NCI-H2171 (cell line): ENCODE data around the gene LRP1B.
A peak's percentile ranks its signal among the peaks of the same experiment; 100 is the strongest.
"Not testable (repeated sequence)": the region's sequence is repeated elsewhere in the genome, so short reads cannot be mapped to it uniquely, and the experiment has no call there.

Experiments used
- DNase-seq: peaks from one replicate; lab custom pipeline; 2025; lab: John Stamatoyannopoulos, UW

LRP1B gene

DNA sequence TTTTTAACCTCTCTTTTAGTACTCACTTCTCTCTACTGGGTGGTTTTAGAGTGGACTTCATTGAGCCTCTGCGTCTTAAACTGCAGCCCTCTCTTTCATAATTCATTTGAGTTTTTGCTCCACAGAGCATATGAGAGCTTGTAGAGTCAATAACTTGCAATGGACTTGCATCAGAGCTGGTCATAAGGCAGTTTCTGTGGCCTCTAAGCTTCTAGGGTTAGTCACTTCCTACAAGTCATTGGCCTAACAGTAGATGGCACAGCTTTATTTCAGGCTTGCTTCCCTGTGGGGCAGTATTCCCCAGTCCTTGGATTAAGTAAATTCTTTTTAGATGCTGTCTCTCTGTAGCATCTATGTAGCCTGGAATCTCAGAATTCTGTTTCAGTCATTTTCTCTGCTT lies 1435.7 kb downstream of the LRP1B start:
- DNase-seq, result no peak

DNA sequence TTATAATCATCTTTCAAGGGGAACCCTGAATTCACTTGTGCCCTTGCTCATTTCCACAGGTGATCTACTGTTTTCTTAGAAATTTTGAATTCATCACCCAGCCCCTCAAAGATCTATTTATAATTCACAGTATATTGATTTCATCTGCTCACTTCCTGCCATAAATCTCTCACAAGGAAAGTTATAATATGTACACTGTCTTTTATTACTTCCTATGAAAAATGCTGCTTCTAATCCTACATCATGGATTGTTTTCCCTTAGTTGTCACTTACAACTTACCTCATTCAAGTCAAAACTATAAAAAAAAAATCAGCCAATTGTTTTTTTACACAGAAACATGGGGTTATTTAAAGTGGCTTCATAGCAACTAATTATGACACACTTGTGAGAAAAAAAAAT lies 1443.0 kb downstream of the LRP1B start:
- no peak for DNase-seq

DNA sequence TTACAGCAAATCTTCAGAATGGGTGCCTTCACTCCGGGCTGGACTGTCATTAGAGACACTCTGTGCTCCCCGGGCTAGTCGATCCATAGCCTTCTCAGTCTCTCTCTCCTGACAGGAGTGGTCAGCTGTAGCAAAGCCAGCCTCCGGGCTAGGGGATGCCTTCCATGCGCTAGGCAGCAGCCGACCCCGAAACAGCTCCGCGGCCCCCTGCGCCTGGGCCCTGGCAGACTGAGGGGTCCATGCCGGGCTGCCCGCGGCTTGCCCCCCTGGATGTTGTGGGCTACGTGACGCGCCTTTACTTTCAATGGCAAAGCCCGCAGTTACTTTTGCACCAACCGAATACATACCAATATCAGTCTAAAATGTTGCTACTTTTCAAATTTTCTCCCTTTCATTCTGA lies 1447.2 kb downstream of the LRP1B start:
- no peak for DNase-seq

DNA sequence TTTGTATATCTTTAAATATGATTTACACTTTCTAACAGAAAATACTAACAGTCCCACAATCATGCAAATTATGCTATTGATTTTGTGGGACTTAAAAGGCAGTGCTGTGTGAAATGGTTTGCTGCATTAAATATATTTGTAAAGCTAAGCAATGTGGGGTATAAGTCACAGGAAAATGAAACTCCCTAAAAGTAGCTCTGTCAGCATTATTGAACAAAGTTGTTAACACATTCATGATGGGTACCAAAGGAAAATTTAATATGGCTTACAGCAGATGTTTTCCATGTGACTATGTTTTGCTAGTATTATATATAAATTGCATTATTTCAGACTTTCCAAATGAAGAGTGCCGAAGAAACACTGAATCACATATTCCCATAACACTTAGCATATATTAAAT lies 1450.0 kb downstream of the LRP1B start:
- no peak for DNase-seq

DNA sequence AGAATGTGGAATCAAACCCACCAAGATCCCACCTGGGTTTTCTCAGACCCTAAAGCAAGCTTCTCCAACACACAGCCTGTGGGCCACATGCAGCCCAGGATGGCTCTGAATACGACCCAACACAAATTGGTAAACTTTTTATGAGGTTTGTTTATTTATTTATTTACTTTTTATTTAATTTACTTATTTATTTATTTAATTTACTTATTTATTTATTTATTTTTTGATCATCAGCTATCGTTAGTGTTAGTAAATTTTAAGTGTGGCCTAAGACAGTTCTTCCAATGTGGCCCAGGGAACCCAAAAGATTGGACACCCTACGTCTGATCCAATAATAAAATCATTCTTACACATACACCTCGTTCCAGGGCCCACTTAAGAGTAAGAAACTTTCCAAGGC lies 1451.1 kb downstream of the LRP1B start:
- DNase-seq, result no peak

DNA sequence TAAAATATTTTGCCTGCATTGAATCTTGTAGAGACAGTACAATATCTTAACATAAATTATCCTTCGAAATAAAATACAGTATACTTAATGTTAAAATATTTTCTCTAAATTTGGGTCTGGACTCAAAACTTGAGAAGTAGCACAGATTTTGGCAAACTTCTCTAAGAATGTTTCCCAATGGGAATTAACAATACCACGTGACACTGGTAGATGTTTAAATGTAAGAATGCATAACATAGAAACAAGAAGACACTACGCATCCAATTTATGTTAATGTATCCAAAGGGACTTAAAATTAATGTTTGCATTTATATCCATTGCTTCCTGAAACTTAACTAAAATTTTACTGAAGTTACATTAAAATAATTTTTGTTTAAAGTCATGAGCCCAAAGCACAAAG lies 1460.9 kb downstream of the LRP1B start:
- no peak for DNase-seq

DNA sequence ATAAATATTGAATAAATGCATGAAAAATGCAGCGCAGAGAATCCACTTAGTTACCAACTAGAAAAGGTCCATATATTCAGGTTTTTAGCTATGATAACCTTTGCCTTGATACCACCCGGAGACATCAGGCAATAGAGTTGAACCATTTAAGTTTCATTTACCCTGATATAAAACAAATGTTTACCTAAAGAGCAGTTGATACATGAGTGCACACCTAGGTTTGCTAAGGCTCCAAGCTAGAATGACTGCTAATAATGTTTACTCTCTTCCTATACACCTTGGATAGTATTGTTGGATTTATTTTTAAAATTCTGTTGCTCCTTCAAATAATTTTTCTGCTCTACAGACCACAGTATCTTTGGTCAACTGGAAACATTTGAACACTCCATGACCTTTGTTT lies 1463.6 kb downstream of the LRP1B start:
- DNase-seq, result no peak

DNA sequence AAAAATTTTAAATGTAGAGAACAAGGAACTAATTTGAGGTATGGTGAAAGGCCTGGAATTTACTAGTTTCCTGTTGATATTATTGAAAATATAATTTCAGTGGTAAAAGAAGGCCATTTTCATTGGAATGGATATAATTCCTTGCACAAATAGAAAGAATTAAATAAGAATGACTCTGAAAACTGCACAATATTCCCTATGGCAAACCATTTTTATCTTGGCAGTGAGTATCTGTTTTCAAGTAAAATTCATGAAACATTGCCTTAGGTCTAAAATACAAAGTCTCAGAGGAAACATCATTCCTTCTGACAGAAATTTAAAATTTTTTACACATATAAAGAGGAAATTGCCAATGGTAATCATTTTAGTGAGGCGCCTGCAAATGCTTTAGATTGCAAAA lies 1468.3 kb downstream of the LRP1B start:
- DNase-seq, result no peak

DNA sequence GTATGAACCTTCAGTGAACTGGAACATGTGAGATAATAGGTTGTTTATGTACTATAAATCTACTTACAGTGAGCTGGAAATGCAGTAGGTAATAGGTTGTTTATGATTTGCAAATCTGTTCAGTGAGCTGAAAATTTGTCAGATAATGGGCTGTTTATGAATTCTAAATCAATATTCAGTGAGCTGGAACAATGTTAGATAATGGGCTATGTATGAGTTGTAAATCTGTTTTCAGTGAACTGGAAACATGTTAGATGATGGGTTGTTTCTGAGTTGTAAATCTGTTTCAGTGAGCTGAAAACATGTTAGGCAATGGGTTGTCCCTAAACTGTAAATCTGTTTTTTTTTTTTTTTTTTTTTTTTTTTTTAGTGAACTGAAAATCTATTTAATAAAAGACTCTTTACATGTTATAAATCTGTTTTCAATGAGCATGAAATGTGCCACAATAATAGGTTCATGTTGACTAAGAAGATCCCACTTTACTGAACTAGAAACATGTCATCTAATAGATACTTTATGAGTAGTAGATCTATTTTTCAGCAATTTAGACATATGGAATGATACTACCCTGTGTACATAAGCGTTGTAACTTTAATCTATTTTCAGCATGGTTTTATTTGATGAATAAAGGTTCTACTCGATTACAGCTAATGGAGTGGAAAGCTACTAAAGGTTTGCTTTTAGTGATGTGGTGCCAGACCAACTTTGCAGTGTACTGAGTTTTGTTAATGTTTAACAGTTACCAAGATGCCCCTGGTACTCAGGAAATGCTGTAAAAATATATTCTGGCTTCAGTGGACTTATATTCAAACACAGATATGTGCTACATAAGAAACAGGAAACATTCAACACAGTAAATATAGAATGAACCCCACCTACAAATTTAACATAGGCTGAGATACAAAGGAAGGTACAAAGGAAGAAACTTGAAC lies 1471.8 kb downstream of the LRP1B start:
- DNase-seq, result peak; percentile 85

DNA sequence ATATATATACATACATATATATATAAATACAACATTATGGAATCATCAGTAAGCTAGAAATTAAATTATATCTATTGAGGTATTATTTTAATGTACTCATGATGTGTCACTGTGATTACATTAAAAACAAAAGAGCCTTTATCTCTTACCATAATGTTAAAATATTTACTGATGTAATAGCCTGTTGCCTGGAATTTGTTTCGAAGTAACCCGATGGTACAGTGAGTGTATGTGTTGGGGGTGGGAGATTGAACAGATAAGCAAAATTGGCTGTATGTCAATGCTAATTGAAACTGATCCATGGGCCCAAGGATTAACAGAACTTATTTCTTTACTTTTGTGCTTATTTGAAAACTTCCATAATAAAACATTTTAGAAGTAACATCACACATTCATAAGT lies 1473.2 kb downstream of the LRP1B start:
- no peak for DNase-seq

DNA sequence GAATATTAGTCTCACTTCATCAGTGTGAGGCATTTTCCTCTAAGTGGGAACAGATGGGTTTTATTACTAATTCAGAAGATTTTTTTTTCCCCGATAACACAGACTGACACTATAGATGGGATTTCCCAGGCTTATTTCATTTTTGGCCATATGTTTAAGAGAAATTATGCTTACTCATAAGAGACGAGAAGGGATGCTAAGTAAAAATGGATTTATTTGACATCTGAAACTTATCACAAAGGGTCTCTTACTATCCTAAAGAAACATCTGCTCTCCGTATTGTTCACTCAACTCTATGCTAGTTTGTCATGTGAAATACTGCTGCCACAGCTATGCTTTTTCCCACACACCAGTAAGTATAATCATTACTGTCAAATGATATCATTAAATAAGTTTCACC lies 1476.3 kb downstream of the LRP1B start:
- peak; percentile 73 for DNase-seq

DNA sequence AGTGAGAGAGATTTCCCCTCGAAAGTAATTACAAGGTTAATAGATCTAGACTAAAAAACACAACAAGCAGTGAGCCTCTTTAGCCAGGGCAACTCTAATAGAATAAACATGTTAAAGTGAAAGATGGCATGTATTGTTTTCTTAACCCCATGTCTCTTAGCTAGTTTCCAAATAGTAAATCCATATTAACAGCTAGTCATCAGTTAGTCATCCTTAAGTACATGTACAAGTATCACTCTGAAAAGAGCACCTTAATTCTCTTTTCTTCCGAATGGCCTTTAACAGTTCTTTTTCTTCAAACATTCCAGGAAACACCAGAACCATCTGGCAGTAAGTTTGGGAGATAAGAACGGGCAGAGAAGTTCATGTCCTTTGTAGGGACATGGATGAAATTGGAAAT lies 1480.0 kb downstream of the LRP1B start:
- no peak for DNase-seq

DNA sequence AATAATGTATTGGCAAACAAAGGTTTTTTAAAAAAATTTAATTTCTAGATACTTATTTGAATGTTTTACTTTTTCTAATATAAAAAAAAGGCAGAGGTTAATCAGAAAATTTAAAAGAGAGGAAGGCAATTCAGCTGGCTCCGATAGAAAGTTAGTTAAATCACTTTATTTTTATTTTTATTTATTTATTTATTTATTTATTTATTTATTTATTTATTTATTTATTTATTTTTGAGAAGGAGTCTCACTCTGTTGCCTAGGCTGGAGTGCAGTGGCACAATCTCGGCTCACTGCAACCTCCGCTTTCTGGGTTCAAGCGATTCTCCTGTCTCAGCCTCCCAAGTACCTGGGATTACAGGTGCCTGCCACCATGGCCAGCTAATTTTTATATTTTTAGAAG lies 1480.7 kb downstream of the LRP1B start:
- DNase-seq, result not testable (repeated sequence)

DNA sequence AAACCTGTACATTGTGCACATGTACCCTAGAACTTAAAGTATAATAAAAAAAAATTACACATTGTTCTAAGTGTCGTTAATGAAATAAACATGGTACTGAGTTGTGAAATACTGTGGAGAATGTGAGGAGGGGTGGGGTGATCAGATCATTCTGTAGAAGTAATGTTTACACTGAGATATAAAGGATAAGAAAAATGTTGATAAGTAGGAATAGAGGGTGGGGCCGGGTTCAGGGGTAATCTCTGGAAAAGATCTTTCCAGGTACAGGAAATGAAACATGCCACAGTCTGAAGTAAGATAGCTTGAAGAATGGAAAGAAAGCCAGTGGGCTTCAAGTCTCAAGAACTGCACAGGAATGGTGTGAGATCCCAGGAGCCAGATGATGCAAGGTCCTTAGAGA lies 1482.4 kb downstream of the LRP1B start:
- no peak for DNase-seq

DNA sequence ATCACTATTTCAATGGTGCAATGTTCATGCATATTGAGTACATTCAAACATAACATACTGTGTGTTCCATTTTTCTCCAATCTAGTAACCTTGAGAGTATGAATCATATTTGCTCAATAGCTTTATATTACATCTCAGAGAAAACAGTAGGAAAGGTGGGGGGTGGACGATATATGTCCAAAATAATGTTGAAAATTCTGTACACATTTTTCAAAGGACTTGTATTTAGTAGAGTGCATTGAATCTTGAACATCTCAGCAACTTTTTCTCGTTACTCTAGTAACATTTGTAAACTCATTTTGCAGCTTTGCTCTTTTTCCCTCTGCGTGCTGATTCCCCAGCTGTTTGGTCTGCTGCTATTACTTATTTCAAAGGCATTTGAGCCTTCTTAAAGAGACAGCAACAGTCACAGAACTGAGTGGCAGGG lies 1487.0 kb downstream of the LRP1B start:
- DNase-seq, result no peak

DNA sequence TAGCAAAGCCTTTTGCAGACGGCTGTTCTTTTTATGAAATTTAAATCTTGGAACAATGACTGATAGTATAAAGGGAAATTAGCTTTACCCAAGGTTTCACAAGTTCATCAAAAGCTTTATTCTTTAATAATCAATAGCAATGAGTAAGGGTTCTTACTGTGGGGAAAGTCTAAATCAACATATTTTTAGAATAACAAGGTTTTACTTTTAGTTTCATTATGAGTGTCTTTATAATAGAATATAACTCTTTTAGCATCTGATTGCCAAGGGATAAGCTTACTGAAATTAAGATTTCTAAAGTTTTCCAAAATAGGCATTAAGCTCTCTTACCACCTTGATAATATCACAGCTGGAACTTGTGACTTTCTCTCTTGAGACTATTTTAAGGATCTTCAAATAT lies 1489.7 kb downstream of the LRP1B start:
- no peak for DNase-seq

DNA sequence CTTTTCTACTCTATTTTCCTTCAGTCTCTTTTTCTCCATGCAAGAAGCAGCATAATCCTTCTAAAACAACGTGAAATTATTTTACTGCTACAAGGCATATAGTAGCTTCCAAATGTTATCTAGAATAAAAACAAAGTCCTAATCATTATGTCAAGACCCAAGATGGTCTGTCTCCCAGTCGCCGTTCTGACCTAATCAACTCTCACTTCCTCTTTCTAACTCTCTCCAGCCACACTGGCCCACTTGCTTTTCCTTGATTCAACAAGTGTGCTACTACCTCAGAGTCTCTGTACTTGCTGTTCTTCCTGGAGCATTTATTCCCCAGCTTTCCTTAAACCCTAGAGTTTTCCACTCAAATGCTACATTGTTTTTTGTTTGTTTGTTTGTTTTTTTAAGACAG lies 1491.2 kb downstream of the LRP1B start:
- DNase-seq, result no peak

DNA sequence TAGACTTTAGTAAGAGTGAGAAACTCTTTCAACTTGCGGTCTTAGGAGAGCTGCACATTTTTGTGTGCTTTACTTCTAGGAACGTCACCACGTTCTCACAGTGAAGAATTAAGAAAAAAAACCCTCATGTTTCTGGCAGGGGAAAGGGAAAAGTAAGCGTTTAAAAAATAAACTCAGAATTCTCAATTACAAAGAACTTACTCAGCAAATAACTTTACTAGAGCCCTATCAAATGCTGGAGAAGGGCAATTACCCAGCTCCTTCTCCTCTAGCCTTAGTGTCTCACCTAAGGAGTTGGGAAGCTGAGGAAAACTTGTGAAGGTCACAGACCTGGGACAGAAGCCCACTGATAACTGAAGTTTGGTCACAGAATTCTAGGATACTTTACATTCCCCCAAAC lies 1500.3 kb downstream of the LRP1B start:
- no peak for DNase-seq

DNA sequence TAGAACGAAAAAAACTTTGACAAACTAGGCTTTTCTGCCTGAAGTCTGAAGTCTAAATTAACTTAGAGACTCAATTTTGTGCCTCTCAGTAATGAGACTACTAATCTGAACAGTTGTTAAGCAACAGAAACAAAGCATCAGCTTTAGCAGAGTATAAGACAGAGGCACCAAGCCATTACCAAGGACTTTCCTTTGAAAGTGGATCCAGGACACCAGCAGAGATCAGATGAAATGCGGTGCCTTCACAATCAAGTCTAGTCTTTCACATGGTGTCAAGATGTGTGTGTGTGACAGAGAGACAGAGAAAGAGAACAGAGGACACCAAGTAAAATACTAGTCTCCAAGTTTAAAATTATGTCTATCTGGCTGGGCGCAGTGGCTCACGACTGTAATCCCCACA lies 1502.9 kb downstream of the LRP1B start:
- no peak for DNase-seq

DNA sequence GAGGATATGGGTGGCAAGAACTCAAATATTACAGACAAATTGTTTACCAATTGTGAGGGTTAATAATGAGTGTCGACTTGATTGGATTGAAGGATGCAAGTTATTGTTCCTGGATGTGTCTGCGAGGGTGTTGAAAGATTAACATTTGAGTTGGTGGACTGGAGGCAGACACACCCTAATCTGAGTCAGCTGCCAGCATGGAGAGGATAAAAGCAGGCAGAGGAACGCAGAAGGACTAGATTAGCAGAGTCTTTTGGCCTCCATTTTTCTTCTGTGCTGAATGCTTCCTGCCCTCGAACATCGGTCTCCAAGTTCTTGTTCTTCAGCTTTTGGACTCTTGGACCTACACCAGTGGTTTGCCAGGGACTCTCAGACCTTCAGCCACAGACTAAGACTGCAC lies 1503.7 kb downstream of the LRP1B start:
- DNase-seq, result no peak

DNA sequence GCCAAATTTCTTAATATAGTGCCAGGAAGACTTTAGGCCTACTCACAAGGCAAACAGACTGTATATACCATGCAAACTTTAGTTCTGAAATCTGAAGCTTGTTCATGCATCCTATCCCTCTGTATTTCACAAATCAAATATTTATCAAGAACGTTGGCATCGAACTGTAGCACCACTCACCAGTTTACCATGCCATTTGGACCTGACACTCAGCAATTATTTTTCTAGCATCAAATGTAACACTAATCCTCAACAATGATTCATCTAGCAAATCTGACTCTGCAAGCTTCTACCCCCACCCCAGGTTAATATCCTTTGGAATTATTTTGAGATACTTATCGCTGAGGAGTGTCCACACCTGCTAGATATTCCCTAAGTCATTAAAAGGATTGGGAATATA lies 1506.6 kb downstream of the LRP1B start:
- DNase-seq, result no peak

DNA sequence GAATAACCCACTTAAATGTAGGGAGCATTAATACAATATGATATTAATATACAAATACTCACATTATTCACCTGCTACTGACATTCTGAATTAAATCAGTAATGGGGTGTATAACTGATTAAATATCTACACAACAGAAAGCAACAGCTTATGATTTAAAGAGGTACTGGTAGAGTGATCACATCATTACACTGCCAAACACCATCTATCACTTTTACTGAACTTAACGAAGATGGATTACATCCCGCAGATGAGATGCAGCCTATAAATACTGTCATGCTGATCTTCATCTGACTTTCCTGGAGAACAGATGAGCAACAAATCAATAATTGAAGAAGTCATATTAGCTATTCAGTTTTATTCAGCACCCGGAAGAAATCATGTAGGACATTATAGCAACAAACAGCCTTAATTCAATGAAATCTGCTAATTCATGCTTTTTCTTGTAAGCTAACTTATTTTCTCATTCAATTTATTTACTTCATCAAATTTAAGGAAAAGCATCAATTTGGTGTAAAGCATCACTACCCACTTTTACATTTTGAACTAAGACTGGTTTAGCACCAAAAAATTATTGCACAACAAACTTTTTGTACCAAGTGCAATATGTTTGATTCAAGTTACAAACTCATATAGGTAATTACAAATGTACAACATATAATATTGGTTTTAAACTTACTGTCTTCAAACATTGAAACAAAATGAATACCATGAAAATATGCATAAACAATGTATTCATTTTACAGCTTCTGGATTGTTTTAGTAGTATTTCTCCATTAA lies 1509.0 kb downstream of the LRP1B start:
- DNase-seq, result no peak

DNA sequence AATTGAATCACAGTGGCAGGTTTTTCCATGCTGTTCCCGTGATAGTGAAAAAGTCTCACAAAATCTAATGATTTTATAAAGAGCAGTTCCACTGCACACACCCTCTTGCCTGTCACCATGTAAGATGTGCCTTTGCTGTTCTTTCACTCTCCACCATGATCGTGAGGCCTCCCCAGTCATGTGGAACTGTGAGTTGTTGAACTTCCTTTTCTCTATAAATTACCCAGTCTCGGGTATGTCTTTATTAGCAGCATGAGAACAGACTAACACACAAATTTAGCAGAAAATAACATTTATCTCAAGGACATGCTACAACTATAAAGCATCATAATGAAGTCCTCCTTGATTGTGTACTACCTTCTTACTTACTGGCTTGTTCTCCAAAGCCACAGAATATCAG lies 1526.0 kb downstream of the LRP1B start:
- DNase-seq, result no peak
